22Rv1 (cell line): Measurements from ENCODE around the gene DNAJB7.

ENCODE experiments used
- ZFX ChIP-seq: fragments of 450-650 bp; IDR thresholded peaks from 2 replicates; pipeline ENCODE4 v1.6.1; 2017; ENCODE audit warnings: antibody characterized with exemption, borderline replicate concordance
- TF ChIP-seq, protein P1 (sequence below): fragments of 450-650 bp; IDR thresholded peaks from 2 replicates; pipeline ENCODE4 v1.5.1; 2017; ENCODE audit warnings: mild to moderate bottlenecking

DNA sequence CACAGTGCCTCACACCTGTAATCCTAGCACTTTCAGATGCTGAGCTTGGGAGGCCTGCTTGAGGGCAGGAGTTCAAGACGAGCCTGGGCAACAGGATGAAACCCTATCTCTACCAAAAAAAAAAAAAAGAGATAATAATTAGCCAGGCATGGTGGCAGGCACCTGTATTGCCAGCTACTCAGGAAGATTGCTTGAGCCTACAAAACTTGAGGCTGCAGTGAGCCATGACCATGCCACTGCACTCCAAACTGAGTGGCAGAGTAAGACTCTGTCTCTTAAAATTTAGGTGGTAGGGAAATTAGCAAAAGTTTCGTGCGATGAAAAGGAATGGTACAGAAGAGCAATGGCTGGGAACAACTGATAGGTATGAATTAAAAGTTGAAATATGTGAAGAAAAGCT is 23.4 kb downstream of the DNAJB7 start:
- TF ChIP-seq, protein P1, sequence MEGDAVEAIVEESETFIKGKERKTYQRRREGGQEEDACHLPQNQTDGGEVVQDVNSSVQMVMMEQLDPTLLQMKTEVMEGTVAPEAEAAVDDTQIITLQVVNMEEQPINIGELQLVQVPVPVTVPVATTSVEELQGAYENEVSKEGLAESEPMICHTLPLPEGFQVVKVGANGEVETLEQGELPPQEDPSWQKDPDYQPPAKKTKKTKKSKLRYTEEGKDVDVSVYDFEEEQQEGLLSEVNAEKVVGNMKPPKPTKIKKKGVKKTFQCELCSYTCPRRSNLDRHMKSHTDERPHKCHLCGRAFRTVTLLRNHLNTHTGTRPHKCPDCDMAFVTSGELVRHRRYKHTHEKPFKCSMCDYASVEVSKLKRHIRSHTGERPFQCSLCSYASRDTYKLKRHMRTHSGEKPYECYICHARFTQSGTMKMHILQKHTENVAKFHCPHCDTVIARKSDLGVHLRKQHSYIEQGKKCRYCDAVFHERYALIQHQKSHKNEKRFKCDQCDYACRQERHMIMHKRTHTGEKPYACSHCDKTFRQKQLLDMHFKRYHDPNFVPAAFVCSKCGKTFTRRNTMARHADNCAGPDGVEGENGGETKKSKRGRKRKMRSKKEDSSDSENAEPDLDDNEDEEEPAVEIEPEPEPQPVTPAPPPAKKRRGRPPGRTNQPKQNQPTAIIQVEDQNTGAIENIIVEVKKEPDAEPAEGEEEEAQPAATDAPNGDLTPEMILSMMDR, result no peak
- TF ChIP-seq ZFX, result no peak
